Cerebellar nuclear complex (tissue), 1 donor: Measurements from ENCODE around the gene ANKRD36B.
"Not testable (repeated sequence)": the region's sequence is repeated elsewhere in the genome, so short reads cannot be mapped to it uniquely, and the experiment has no call there.

ENCODE experiments used
- DNase-seq, 2 experiments: peaks; one replicate each; lab custom pipeline; 2025; lab: John Stamatoyannopoulos, UW

Gene ANKRD36B

GRCh38 chr2:97589598-97590510, at the start of gene ANKRD36B:
TSS of gene ANKRD36B (minus strand) at chr2:97589877. CDS start at chr2:97589685, 192 bp downstream.
- not testable (repeated sequence) for DNase-seq

DNA sequence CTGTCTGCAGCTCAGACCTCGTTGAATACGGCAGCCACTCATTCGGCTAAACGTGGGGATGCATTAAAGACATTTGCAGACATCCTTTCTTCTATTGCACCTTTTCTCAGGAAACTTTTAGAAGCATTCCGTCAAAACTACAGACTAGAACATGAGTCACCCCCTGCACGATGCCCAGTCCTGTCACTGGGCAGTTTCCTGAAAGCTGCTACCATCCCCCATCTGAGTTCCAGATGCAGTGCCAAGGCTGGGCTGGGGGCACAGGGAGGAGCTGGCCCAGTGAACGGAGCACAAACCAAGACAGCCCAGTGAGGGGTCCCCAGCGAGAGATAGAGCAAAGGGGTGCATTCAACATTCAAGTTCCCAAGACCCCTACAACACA, 36.4 kb upstream of the ANKRD36B start:
- not testable (repeated sequence) for DNase-seq

GRCh38 chr2:97625354-97626048, 35.8 kb upstream of the ANKRD36B start:
- not testable (repeated sequence) for DNase-seq

GRCh38 chr2:97622976-97623375, 33.3 kb upstream of the ANKRD36B start:
- DNase-seq: not testable (repeated sequence)

GRCh38 chr2:97620492-97620891, 30.8 kb upstream of the ANKRD36B start:
- not testable (repeated sequence) for DNase-seq

DNA sequence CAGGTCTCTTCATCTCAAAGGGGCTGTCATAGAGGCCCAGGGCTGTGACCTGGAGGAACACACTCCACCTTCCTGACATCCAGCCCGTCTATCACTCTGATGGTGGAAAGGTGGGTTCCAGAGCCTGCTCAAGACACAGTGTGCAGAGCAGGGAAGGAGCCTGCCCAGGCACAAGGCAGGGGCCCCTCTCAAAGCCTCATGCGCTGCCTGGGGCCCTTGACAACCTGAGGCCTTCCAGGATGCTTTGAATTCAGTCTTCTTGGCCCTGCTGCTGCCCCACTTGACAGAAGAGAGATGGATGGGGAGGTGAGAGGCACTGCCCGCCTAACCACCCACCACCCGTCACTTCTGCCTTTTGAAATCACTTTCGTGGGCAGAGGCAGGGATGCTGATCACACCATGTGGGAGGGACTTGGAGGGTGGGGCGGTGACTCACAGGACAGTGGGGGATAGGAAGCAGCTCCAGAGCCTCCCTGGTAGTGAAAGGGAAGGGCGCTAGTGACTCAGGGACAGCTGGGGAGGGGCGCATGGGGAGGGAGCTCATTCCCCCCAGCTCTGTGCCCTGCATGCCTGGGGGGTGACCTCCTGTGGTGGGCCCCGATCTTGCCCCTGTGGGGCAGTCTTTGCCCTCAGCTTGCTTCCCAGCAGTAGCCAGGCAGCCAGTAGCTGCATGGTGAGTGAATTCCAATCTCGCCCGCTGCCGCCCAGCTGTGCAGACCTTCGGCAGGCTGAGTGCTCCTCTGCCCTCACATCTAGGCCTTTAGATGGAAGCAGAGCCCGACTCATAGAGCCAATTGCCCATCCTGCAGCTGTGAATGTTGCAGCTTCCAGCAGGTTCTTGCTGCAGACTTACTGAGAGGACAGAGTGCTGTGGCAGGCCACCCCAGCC, 29.5 kb upstream of the ANKRD36B start:
- not testable (repeated sequence) for DNase-seq

- no peak for DNase-seq
Observed at GRCh38 chr2:97617911-97618310, 28.2 kb upstream of the ANKRD36B start.

DNA sequence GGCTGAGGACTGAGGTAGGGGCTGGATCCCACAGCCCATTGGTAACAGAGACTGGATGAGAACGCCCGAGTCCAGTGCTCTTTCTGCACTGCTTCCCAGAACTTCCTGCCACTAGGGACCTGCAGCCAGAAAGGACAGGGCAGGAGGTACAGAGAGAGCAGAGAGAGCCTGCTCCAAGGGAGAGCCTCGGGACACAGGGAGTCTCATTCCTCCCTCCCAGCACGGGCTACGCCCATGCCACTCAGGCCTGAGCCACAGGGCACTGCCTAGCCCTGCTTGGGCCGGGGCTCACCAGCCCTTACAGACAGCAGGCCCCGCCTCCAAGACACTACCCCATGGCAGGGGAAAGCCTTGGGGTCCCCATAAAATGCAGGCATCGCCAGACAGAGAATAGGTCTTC, 26.1 kb upstream of the ANKRD36B start:
- not testable (repeated sequence) for DNase-seq

DNA sequence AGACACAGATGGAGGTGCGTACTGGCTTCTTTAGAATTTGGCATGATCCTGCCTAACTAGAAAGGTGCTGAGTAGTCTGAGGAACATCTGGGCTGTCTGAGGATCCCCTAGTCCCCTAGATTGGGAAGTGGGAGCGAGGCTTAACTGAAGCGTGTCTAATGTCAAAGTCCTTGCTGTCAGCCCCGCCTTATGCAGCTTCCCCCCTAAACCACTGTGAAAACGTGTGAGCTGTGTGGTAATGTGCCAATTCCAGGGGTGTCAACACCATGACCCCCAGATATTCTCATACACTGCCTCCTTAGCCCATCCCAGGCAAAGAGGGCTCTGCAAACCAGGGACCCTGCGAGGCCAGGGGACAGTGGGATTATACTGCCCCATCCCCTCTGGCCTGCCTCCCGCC, 22.2 kb upstream of the ANKRD36B start:
- not testable (repeated sequence) for DNase-seq

DNA sequence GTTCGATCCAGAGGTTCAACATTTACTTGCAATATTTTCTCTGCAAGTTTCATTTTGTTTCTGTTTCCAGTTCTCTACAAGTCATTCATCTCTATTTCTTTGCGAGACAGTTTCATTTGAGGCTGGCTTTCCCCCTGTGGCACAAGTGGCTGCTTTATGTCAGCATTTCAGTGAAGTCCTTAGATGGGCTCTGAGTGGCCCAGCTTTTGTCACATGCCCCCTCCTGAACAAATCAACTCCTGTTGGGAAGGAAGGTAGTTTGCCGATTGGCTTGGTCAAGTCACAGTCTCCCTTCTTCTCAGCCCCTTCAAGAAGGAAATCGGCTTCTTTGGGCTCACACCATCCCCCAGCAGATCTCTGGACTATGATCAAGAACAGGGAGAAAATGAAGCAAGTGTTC, 19.1 kb upstream of the ANKRD36B start:
- not testable (repeated sequence) for DNase-seq

- DNase-seq: not testable (repeated sequence)
Observed at GRCh38 chr2:97605524-97606339, 16.1 kb upstream of the ANKRD36B start.

DNA sequence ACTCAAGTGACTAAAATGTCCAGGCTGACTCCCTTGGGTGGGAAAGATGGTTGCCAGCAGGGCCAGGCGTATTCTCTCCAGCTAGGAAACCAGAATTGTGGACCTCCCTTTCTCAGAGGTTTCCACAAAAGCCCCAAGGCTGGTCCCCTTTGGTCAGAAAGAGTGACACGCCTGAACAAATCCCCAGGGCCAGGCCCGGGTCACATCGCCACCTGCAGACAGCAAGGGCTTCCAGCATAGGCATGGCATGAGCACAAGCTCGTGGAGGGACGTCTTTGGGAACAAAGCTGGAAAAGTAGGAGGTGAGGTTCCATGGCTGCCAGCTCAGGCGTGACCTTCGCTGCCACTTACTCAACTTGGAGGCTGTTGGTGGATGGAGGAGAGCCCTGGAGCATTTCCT, 15.4 kb upstream of the ANKRD36B start:
- DNase-seq: not testable (repeated sequence)

DNA sequence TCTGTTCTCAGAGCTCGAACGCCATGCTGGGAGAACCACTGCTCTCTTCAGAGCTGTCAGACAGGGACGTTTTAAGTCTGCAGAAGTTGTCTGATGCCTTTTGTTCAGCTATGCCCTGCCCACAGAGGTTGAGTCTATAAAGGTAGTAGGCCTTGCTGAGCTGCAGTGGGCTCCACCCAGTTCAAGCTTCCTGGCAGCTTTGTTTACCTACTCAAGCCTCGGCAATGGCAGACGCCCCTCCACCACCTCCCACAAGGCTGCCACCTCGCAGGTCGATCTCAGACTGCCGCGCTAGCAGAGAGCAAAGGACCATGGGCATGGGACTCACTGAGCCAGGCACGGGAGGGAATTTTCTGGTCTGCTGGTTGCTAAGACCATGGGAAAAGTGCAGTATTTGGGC, 11.9 kb upstream of the ANKRD36B start:
- DNase-seq: not testable (repeated sequence)

DNA sequence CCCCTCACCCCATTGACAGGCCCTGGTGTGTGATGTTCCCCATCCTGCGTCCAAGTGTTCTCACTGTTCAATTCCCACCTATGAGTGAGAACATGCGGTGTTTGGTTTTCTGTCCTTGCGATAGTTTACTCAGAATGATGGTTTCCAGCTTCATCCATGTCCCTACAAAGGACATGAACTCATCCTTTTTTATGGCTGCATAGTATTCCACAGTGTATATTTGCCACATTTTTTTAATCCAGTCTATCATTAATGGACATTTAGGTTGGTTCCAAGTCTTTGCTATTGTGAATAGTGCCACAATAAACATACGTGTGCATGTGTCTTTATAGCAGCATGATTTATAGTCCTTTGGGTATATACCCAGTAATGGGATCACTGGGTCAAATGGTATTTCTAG, 6.5 kb upstream of the ANKRD36B start:
- DNase-seq: not testable (repeated sequence)

DNA sequence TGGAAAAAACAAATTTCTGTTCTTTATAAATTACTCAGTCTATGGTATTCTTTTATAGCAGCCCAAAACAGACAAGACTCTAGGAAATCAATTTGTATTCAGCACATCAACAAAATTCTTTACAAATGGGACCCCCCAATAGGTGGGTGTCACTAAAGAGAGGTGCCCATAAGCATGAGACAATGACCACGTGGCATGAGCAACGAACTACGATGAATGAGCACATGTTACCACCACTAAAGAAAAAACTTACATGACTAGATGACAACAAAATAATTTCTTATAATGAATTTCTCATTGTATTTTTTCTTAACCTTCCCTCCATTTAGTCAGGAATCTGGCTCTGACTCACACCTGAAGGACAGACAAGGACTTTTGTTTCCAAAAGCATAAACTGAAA, 3.8 kb upstream of the ANKRD36B start:
- not testable (repeated sequence) for DNase-seq

DNA sequence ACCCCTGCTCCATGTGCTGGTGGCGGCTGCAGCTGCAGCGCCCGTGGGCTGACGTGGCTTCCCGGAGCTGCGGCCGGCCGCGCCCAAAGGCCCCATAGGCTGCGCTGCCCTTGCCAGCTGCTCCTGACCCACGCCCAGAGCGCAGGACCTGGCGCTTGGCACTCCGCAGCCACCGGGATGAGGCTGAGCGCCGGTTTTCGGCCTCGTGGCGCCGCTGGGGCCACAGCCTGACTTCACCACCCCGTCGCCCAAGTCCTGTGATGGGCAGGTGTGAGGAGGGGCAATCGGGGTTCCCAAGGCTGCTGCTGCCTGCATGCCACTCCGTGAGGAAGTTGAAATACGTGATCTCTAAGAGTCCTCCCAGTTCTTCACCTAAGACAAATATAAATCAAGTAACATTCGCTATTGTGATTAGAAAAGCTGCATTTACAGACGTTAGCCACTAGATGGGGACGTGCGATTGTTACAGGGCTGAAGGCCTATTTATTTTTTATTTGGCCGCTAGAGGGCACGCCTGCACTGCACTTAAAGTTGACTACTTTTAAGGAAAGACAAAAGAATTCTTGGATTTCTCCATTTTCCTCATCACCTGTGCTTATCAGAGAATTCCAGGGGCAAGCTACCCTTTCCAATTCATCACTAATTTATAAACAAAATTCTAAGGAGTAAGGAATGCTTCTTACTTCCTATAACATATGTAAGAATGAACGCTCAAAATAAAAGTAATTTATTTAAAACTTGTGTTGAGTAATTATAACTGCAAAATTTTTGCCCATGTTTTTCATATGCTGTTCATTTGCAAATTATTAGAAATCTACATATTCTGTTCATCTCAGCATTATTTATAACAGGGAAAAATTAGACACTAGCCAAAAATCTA, 1.1 kb upstream of the ANKRD36B start:
- not testable (repeated sequence) for DNase-seq

DNA sequence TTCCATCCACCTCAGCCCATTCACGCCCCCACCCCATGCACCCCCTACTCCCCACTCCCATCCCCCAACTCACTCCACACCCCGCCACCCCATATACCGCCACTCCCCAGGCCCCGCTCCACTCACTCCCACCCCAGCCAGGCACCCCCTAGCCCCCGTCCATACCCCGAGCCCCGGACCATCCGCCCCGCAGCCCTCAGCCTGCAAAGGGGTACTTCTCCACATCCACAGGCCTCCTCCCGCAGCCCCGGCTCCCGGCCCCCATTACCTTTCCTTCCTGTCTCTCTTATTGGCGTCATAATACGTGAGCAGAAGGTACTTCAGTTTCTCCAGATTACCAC, 450 bp downstream of the ANKRD36B start:
- not testable (repeated sequence) for DNase-seq

DNA sequence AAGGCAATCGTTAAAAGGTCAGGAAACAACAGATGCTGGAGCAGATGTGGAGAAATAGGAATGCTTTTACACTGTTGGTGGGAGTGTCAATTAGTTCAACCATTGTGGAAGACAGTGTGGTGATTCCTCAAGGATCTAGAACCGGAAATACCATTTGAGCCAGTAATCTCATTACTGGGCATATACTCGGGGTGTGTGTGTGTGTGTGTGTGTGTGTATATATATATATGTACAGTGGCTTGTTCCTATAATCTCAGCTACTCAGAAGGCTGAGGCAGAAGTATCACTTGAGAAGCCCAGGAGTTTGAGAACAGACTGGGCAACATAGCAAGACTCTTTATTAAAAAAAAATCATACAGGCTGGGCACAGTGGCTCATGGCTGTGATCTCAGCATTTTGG, 24.0 kb downstream of the ANKRD36B start:
- not testable (repeated sequence) for DNase-seq

- not testable (repeated sequence) for DNase-seq
Observed at GRCh38 chr2:97552406-97552805, 37.3 kb downstream of the ANKRD36B start.

DNA sequence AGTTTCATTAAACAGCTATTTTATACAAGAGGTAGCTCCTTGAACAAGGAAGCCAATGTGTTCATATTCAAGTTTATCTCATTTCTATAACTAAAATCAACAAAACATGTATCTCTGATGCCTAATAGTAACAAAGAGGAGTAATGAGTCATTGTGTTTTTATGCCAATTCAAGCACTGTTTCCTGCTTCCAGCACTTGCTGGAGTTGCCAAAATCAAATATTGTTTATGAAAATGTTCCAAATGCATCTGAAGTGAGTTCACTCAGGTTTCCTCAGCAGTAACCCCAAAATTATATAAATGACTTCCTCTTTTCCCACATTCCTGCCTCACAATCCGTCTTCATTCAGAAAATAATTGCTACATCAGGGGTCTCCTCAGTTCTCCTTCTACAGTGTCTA, 39.2 kb downstream of the ANKRD36B start:
- DNase-seq: not testable (repeated sequence)
